Activated T-helper 9 cell treated with anti-CD3 and anti-CD28 coated beads, Interleukin-2, amount 50 U/mL, for 16 hours (primary cell): ENCODE results near the gene SCIMP.
"Not testable (repeated sequence)": the region's sequence is repeated elsewhere in the genome, so short reads cannot be mapped to it uniquely, and the experiment has no call there.

Experiments used
- DNase-seq: peaks from one replicate; pipeline ENCODE4 v3.0.0-alpha.2; 2020; ENCODE audit warnings: low read depth

SCIMP gene

DNA sequence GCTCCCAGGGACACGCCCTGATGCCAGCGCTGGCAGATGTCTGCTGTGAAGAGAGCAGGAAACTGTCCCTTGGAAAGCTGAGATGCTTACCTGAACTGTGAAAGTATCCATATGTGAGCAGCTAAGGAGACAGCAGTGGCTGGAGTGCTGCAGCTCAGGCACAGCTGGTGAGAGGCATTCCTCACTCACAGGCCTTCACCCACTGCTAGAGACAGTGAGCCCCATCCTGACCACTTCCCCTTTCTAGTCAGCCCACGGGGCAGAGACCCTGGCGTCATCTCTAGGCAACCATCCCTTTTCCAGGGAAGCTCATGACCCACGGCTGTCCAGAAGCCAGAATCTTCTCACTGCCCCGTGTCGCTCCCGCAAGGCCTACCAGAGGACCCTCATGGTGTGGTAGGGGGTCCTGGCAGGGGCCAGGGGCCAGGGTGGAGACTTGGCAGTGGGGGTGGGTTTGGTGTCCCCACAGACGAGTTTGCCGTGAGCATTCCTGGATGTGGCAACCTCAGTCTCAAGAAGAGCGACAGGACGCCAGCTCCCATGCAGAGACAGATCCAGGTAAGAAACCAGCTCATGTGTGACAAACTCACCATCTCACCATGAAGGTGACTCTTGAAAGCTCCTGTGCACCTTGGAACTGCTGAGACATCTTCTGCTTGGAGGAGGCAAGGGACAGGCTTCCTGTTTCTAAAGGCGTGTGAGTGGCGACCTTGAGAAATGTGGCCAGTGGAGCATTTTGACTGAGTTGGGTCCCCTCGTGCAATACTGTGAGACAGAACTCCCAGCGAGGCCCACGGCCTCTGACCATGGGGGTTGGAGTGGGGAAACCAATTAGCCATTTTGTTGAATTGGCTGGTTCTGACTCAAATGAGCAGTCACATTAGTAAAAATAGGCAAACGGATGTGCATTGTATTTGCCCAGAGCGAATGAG lies at the start of gene SCIMP:
Gene SCIMP, minus strand, starts transcription at position 216 of the 932 bp plus-strand sequence. Its CDS starts 105 bp downstream, at position 111.
- DNase-seq = no peak

DNA sequence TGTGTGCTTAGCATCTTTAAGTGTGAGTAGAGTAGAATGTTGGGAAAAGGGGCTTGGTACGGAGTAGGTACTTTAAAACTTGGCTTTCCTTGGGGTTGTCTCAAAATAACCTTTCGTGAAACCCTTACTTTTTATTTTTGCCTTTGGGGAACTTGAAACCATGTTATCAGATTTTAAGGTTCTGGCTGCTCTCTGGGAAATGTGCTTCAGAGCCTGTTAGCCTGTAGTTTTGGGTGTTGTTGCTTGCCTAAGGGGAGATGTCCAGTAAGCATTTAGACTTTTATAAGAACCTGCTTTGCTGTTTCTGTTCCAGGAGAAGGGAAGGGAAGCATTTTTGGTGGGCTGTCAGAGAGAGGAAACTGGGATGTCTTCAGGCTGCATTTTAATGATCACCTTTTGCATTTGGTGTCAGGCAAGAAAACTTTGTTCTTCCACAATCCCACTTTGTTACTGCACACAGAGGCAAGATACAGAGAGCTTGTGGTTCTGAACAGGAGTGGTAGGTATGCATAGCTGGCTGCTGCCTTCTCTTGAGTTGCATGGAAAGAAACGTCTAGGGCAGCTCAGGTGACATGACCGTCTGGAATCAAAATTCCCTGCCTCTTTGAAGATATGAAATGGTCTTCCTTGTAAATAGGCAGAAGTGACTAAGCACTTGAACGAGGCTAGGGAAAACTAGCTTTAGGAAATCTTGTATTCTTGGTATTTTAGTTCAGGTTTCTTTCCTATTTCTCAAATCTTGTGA lies 49.1 kb upstream of the SCIMP start:
- DNase-seq = no peak

DNA sequence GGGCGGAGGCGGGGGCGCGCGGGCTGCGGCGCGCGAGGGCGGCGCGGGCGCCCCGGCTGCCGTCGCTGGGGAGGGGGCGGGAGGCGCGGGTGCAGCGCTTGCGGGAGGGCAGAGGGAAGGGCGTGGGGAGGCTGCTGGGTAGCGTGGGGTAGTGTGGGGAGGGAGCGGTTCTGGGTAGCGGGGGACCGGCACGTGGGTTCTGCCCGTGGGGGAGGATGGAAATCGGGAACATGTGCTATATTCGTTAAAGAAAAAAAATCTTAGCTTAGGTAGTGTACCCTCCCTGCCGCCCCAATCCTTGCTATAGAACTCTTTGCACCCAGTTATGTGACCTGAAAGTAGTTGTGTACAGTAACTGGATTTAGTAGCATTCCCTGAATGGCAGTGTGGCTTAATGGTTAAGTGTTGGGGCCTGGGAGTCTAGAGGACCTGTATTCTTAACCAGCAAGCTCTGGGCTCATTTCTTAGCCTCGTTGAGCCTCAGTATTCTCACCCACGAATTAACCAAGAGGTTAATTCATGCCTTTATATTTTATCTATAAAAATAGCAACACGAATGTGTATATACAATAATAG lies 48.1 kb upstream of the SCIMP start:
- peak; percentile 21 for DNase-seq

DNA sequence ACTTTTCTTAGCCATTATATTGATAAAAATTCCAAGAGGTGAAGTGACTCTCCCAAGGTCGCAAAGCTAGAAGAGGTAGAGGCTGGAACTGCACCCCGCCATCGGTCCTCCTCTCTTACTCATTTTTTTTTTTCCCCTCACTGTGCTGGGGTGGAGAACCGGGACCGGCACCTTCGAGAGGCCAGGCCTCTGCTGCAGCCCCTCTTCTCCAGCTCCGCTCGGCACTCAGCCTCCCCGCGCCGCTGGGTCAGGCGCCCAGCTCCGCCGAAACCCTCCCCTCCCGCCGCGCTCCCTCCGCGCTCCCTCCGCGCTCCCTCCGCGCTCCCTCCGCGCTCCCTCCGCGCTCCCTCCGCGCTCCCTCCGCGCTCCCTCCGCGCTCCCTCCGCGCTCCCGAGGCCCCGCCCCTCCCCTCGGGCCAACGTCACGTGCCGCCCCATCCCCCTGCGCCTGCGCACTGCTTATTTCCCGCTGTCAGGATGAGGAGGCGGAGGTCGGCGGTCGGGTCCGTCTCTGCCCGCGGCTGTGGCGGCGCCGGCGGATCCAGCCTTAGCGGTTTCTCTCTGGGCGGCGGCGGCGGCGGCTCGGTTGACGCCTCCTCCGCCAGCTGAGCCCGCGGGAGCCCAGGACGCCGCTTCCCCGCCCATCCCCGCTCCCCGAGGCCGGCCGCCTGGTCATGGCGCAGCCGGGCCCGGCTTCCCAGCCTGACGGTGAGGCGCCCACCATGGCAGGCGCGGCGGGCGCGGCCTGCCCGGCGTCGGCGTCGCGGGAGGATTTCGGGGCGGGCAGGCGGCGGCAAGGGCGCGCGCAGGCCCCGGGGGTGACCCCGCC lies 47.4 kb upstream of the SCIMP start, which contains the start of gene RABEP1:
Gene RABEP1, plus strand, starts transcription at position 471 of the 828 bp plus-strand sequence. Its CDS starts 203 bp downstream, at position 674.
- peak; percentile 91 for DNase-seq

DNA sequence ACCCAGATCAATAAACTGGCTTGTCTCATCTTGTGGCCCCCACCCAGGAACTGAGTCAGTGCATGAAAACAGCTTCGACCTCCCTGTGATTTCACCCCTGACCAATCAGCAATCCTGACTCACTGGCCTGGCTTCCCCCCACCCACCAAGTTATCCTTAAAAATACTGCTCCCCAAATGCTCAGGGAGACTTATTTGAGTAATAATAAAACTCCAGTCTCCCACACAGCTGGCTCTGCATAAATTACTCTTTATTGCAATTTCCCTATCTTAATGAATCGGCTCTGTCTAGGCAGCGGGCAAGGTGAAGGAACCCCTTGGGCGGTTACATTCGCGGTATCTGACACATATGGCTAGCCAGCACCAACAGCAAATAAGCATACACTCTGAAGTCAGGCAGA lies 37.7 kb upstream of the SCIMP start:
- peak; percentile 8 for DNase-seq

DNA sequence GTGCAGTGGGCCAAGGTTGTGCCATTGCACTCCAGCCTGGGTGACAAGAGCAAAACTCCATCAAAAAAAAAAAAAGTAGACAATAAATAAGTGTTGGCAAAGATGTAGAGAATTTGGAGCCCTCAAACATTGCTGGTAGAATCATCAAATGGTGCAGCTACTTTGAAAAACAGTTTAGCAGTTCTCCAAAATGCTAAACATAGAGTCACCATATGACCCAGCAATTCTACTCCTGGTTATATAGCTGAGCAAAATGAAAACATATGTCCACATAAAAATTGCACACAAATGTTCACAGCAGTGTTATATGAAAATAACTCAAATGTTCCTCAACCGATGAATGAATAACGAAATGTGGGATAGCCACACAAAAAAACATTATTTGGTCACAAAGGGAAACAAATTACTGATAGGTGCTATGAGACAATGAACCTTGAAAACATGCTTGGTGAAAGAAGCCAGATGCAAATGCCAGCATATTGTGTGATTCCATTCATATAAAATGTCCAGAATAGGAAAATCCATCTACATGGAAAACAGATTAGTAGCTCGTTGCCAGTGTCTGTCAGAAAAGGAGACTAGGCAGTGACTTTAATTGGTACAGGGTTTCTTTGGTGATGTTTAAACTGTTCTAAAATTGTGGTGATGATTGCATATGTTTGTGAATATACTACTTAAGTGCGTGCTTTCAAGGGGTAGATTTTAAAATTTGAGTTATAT lies 34.7 kb upstream of the SCIMP start:
- no peak for DNase-seq

DNA sequence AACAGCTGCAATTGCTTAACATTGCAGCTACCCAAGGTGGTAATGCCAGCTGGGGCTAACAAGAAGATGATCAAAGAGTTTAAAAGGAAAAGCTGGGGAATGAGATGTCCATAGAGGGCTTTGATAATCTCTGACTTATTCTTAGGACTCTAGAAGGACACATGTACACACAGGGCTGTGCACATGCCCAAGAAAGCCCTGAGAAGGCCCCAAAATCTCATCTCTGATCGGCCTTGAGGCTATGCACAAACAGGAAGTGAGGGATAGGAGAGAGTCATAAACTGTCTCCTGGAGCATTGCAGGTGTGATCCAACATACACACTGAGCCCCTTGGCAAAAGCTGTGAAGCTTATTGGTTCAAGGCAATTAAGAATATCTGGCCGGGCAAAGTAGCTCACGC lies 30.2 kb upstream of the SCIMP start:
- no peak for DNase-seq

DNA sequence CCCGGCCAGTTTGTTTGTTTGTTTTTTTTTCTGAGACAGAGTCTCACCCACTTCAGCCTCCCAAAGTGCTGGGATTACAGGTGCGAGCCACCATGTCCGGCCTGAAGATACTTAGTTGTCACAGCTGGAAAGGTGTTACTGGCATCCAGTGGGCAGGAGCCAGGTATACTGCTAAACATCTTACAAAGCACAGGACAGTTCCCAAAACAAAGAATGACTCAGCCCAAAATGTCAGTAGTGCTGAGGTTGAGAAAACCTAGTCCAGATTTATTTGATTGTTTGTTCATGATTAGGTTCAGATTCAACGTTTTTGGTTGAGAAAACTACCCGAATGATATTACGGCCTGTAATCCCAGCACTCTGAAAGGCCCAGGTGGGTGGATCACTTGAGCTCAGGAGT lies 28.8 kb upstream of the SCIMP start:
- DNase-seq = no peak

DNA sequence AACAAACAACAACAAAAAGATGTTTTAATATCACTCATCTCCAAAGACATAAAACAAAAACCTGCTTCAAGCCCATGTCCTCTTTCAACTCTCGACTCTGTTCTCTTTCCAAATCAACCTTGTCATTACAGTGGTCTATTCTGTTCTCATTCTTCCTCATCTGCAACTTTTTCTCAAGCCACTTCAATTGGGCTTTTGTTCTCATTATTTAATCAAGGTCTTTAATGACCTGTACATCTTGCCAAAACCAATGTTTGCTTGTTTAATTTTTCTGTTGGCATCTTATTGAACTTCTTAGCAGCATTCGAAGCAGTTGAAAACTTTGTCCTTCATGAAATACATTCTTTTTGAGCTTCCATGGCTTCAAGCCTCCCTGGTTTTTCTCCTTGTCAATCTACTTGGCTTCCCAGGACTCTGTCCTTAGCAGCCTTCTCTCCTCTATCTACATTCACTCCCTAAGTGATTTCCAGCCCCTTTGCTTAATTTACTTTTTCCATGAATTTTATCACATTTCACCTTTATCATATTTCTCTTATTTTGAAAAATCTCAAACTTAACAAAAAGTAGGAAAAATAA lies 27.8 kb upstream of the SCIMP start:
- DNase-seq = no peak

DNA sequence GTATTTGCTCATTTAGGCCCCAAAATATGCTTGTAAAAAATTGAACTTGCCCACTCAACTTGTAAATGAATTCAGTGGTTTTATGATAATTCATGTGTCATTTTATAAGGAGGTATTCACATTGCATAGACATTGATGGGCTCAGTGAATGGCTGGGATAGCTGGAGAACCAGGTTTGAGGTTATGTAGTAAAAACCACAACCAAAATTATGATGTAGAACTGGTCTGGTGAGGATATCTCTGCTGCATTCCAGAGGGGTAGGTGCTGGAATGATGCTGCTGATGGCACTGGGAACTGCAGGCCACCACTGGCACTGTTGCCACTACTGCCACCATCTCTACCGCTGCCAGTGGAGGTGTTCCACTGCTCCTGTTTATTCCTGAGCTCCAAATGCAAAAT lies 25.9 kb upstream of the SCIMP start:
- DNase-seq = no peak

DNA sequence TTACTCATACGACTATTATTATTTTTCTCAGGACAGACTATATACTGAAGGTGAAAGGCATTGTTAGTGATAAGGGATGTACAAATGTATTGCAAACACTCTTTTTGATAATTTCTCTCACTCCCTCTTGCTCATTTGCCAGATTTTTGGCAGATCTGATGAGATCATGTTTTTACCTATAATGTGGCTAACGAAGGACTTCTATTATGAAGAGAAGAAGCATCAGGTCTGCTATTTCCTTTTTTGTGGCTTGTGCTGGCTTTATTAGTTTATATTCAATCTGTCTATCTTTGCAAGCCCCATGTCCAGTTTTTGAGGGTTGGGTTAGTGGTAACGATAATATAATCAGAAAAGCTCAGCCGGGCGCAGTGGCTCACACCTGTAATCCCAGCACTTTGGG lies 22.5 kb upstream of the SCIMP start:
- DNase-seq = no peak

DNA sequence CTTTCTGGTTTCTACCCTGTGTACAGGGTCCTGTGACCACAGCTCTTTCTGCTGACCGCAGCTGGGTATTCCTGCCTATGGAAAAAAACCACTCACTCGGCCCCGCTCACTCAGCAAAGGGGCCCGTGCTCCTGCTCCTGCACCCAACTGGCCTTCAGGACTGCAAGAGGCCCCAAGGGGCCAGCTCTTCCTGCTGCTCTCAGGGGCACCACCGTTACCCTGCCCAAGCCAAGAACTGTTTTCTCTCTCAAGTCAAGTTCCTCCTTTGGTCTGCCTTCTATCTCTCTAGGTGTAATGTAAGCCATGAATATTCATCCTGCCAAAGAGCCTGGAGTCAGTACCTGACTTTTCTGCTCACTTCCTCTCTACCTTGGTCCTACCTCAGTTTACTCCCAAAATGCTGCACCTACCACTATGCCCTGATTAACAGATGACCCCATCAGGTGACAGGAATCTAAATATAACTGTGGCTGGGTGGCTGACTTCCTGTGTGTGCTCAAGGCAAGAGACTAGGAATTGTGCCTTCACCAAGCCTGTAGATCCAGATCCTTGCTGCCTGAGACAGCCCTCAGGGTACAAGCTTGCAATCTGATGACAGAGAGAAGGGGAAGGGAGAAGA lies 20.4 kb upstream of the SCIMP start:
- DNase-seq = no peak

DNA sequence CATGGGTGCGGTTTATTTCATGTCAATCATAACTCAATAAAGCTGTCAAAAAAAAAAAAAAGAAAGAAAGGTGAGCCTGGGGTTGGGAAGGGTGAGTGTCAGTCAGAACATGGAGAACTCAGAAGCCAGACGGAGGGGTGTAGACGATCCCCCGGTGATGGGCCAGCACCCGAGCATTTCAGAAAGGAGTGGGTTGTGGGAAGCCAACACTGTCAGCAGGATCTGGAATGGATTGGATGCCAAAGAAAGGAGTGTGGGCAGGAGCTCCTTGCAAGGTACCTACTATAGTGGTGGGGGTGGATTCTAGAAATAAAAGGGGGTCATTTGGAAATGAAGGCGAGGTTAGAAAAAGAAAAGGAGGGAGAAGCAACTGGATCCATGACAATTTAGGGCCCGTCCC lies 19.8 kb upstream of the SCIMP start:
- DNase-seq = no peak

DNA sequence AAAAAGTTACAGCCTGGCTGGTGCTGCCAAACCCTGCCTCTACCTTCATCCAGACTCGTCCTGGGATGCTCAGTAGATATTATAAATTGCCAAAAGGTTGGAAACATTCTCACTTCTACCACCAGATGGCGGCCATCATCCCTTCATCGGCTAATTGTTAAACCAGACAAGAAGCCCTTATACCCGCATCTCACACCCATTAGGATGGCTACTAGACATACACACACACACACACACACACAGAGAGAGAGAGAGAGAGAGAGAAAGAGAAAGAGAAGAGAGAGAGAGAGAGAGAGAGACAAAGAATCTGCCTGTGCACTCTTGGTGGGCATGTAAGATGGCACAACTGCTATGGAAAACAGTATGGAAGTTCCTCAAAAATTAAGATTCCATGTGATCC lies 15.0 kb upstream of the SCIMP start:
- peak; percentile 25 for DNase-seq

DNA sequence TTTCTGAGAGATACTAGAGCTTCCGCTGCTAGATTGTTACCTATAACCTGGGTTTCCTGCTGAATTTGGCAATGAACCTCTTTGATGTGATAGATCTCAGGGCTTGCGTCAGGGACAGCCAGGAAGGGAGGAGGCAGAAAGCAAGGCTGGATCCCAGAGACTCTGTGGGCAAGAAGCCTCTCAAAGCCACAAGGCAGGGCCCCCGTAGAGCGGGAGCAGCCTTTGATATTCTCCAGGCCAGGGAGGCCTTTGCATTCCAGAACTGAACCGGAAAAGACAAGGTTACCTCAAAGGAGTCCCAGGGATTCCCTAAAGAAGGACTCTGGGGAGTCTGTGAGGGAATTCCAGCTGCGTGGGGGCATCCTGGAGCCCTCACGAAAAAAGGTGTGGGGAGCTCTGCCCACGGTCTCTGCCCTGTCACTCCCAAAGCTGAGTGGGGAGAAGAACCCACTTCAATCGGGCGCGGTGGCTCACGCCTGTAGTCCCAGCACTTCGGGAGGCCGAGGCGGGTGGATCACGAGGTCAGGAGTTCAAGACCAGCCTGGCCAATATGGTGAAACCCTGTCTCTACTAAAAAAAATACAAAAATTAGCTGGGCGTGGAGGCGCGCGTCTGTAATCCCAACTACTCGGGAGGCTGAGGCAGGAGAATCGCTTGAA lies 14.3 kb upstream of the SCIMP start:
- DNase-seq = no peak

DNA sequence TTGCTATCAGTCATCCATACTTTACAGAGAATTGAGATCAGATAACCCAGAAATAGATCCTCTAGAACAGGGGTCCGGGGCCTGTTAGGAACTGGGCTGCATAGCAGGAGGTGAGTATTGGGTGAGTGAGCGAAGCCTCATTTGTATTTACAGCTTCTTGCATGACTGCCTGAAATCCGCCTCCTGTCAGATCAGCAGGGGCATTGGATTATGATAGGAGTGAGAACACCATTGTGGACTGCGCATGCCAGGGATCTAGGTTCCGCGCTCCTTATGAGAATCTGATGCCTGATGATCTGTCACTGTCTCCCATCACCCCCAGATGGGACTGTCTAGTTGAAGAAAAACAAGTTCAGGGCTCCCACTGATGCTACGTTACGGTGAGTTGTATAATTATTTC lies 13.0 kb upstream of the SCIMP start:
- DNase-seq = no peak

DNA sequence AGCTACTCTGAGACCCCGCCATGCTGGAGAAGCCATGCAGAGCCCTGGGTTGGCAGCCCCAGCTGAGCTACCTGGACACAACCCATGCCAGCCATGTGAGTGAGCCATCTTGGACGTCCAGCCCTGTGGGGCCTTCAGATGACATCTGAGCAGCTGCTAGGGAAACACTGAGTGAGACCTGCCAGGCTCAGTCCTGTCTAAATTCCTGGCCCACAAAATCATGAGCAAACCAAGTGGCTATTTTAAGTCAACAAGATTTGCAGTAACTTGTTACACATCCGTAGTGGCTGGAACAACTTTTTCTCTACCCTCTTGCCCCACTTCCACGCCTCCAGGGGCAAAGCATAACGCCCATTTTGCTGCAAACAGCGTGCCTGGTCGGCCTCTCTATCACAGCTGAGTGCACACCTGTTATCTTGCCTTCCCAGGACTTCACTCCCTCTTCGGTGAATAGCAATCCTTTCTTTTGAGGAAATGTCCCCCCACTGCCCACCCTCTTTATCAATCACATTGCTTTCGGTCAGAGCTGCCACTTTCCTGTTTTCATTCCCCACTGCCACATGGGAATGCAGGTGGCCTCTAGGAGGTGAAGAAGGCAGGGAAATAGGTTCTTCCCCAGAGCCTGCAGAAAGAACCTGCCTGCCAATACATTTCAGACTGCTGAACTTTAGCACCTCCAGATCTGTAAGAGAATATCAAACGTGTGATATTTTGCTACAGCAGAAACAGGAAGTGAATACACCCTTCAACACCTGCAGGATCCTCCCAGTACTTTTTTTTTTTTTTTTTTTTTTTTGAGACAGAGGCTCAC lies 7.4 kb upstream of the SCIMP start:
- DNase-seq = no peak

DNA sequence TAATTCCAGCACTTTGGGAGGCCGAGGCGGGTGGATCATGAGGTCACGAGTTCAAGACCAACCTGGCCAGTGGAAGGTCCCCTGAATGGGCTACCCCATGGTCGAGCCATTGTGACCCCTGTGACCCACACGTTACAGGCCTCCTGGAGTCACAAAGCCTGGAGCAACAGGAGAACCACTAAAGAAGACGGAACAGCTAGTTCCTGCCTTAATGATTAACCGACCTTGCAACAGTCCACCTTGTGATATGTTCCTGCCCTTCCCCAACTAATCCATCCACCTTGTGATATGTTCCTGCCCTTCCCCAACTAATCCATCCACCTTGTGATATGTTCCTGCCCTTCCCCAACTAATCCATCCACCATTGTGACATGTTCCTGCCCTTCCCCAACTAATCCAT lies 5.1 kb upstream of the SCIMP start:
- not testable (repeated sequence) for DNase-seq

DNA sequence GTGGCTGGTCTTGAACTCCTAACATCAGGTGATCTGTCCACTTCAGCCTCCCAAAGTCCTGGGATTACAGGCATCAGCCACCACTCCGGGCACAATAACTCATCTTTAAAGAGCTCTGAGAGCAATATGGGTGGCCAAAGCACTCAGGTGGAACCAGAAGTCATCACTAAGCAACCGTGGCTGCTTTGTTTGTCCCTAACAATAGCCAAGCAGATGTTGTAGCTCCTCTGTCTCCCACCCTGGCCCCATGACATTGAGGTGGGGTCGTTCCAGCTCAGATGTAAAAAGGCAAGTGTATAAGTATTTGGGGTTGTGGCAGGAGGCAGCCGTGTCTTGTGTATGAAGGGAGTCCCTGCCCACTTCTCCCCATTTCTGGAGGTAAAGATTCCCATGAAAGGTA lies 3.7 kb upstream of the SCIMP start:
- no peak for DNase-seq
